Activated naive CD4-positive, alpha-beta T cell treated with anti-CD3 and anti-CD28 coated beads, Interleukin-2, amount 10 ng/mL, durations not matched to agents 7 days and 5 days (primary cell): Measurements from ENCODE around the gene PRSS12.
"Not testable (repeated sequence)": the region's sequence is repeated elsewhere in the genome, so short reads cannot be mapped to it uniquely, and the experiment has no call there.

Source experiments
- CTCF ChIA-PET: fragments of 350-600 bp; sonication (Branson Sonifier 250); formaldehyde crosslinking; loops from one replicate; lab custom pipeline; 2021; ENCODE audit warnings: antibody characterized with exemption; lab: Charles Lee
- DNase-seq: peaks from one replicate; pipeline ENCODE4 v3.0.0-alpha.2; 2020
- H3K27ac Mint-ChIP-seq: one replicate; pipeline ENCODE4 v1.8.0; 2021; ENCODE audit warnings: mild to moderate bottlenecking, moderate library complexity, mixed read lengths
- H3K27me3 Mint-ChIP-seq: one replicate; pipeline ENCODE4 v1.8.0; 2021; ENCODE audit warnings: mild to moderate bottlenecking, mixed read lengths
- H3K36me3 Mint-ChIP-seq: one replicate; pipeline ENCODE4 v1.8.0; 2021; ENCODE audit warnings: mixed read lengths
- H3K4me1 Mint-ChIP-seq: one replicate; pipeline ENCODE4 v1.8.0; 2021; ENCODE audit warnings: mixed read lengths
- H3K4me3 Mint-ChIP-seq: one replicate; pipeline ENCODE4 v1.8.0; 2021; ENCODE audit warnings: mild to moderate bottlenecking, moderate library complexity, mixed read lengths
- H3K9me3 Mint-ChIP-seq: one replicate; pipeline ENCODE4 v1.8.0; 2021; ENCODE audit warnings: mixed read lengths

The PRSS12 gene, protein sequence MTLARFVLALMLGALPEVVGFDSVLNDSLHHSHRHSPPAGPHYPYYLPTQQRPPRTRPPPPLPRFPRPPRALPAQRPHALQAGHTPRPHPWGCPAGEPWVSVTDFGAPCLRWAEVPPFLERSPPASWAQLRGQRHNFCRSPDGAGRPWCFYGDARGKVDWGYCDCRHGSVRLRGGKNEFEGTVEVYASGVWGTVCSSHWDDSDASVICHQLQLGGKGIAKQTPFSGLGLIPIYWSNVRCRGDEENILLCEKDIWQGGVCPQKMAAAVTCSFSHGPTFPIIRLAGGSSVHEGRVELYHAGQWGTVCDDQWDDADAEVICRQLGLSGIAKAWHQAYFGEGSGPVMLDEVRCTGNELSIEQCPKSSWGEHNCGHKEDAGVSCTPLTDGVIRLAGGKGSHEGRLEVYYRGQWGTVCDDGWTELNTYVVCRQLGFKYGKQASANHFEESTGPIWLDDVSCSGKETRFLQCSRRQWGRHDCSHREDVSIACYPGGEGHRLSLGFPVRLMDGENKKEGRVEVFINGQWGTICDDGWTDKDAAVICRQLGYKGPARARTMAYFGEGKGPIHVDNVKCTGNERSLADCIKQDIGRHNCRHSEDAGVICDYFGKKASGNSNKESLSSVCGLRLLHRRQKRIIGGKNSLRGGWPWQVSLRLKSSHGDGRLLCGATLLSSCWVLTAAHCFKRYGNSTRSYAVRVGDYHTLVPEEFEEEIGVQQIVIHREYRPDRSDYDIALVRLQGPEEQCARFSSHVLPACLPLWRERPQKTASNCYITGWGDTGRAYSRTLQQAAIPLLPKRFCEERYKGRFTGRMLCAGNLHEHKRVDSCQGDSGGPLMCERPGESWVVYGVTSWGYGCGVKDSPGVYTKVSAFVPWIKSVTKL

DNA sequence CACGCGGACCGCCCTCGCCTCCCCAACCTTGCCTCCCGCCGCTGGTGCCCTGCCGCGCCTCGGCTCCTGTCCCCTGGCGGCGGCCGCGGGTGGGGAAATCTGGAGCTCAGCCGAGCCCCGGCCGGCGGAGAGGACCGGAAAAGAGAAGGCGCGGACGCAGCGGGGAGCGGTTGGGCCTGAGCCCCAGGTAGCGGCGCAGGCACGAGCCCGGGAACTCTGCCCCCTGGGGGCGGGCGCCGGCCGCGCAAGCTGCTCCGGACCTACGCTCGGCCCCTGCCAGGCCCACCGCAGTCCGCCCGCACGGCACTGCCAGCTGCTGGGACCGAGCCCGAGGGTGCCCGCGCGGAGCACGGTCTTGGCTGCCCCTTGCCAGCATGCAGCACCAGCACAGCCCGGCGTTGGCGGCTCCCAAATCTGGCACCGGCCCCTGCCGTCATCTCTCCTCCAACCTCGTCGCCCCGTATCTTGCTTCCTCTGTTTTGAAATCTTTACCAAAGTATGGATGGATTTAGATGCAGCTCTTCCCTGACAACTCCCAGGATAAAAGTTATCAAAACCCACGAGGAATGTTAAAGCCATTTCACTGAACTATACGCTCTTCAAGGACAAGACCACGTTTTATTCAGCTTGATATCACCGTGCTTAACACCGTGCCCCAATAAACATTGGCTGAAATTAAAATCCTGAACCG lies at the start of gene PRSS12:
Gene PRSS12, minus strand, starts transcription at position 161 of the 691 bp plus-strand sequence. CDS start 283 bp downstream, outside the sequence.
- Mint-ChIP-seq H3K27ac (no peak within 1 kb of the TSS), H3K36me3 (no peaks in the 10 kb centered on the region), H3K4me1 (peaks cover 13% of the 10 kb centered on the region)

DNA sequence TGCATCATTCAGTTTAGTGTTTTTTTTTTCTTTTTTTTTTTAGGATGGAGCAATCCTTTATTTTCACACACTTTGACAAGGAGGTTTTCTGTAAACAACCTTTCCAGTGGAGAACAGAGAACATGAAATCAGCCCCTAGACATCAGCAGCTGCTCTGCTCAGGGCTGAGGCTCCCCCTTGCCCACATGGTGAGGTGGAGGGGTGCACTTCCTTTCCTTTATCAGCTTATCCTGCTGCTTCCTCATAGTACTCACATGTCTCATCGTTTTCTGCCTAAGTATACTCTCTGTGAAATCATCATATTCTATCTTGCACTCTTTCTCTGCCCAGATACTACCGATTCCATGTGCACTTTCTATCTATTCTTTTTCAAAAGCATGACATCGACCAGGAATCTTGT lies 47.6 kb upstream of the PRSS12 start:
- Mint-ChIP-seq H3K4me3 (no peak overlapping the region), H3K9me3 (no peaks in the 10 kb centered on the region), H3K36me3 (no peaks in the 10 kb centered on the region), H3K4me1 (no peaks in the 10 kb centered on the region), H3K27me3 (peaks cover 6% of the 10 kb centered on the region), H3K27ac (no peak overlapping the region)
- no peak for DNase-seq
- CTCF ChIA-PET: no interaction called here

More for the DNA sequence above, at the start of gene PRSS12:
- H3K9me3 Mint-ChIP-seq: no peaks in the 10 kb centered on the region
- peaks cover 74% of the 10 kb centered on the region for H3K27me3 Mint-ChIP-seq
- CTCF ChIA-PET: interaction anchor here (0.7 to 2.3 kb wide), 12 partner anchors 9 to 72 kb away, joined by 3 to 10 read pairs (median 3); no protein-coding TSS in a partner anchor
- DNase-seq: peak; percentile 71
- H3K4me3 Mint-ChIP-seq: peak within 1 kb of the TSS; percentile 61

DNA sequence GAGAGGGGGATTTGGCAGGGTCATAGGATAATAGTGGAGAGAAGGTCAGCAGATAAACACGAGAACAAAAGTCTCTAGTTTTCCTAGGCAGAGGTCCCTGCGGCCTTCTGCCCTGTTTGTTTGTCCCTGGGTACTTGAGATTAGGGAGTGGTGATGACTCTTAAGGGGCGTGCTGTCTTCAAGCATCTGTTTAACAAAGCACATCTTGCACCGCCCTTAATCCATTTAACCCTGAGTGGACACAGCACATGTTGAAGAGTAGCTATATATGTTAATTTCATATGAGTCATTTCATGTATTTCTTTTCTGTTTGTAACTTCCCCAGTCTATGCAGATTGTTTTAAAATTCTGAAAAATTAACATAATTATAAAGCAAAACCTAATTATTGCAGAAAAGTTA lies 47.1 kb upstream of the PRSS12 start:
- H3K27me3 Mint-ChIP-seq, H3K4me3 Mint-ChIP-seq, H3K4me1 Mint-ChIP-seq, H3K27ac Mint-ChIP-seq, CTCF ChIA-PET, H3K36me3 Mint-ChIP-seq, DNase-seq, H3K9me3 Mint-ChIP-seq: not testable (repeated sequence)

DNA sequence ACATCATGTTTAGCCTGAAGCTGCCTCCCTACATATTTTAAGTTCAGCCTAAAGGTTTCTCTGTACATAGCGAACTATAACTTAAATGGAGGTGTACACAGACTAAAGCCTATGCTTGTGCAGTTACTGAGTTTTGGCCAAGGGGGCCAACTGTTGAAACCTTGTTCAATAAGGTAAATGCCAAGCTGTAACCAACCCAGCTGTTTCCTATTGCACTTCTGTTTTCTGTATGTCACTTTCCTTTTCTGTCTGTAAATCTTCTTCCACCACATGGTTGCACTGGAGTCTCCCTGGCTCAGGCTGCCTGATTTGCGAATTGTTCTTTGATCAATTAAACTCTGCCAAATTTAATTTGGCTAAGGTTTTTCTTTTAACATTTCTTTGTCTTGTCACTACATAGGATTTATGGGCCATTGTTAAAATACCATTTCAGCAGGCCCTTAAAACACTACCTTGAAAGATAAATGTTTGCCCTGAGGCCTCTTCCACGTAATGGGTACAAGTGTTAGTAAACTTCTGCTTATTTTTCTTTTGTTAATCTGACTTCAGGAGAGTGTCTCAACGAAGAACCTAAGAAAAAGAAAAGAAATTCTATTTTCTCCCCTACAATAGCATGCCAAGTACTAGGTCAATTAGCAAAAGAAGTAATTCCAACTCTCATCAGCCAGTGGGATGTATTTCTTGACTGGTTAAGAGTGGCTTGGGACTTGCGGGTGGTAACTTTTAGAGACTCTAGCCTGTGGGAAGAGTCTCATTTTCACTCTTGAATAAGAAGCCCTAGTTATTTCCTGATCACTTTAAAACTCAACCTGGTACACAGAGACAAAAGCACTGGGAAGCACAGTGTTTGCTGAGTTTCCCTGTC lies 45.7 kb upstream of the PRSS12 start:
- Mint-ChIP-seq H3K9me3 (no peaks in the 10 kb centered on the region), H3K27me3 (peaks cover 6% of the 10 kb centered on the region), H3K4me1 (no peaks in the 10 kb centered on the region), H3K36me3 (no peaks in the 10 kb centered on the region), H3K4me3 (no peak overlapping the region), H3K27ac (no peak overlapping the region)
- CTCF ChIA-PET: no interaction called here
- no peak for DNase-seq

DNA sequence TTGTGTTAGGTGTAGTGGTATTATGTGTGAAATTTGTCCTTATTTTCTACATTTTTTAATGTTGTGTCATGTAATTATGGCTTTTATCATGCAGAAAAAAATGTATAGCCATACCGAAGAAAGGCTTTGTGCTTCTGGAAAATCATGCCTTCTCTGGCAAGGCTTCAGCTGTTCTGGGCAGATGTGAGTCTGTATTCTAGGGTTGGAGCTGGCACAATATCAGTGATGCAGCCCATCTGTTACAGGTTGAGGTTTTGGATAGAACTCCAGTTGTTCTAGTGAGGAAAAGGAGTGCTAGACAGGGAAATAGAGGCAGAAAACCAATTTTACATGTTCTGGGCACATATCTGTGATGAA lies 44.8 kb upstream of the PRSS12 start:
- no peak for DNase-seq
- H3K4me3 Mint-ChIP-seq: no peak overlapping the region
- CTCF ChIA-PET: no interaction called here
- H3K36me3 Mint-ChIP-seq: no peaks in the 10 kb centered on the region
- H3K27ac Mint-ChIP-seq: no peak overlapping the region
- no peaks in the 10 kb centered on the region for H3K4me1 Mint-ChIP-seq
- peaks cover 9% of the 10 kb centered on the region for H3K27me3 Mint-ChIP-seq
- peaks cover 2% of the 10 kb centered on the region for H3K9me3 Mint-ChIP-seq

DNA sequence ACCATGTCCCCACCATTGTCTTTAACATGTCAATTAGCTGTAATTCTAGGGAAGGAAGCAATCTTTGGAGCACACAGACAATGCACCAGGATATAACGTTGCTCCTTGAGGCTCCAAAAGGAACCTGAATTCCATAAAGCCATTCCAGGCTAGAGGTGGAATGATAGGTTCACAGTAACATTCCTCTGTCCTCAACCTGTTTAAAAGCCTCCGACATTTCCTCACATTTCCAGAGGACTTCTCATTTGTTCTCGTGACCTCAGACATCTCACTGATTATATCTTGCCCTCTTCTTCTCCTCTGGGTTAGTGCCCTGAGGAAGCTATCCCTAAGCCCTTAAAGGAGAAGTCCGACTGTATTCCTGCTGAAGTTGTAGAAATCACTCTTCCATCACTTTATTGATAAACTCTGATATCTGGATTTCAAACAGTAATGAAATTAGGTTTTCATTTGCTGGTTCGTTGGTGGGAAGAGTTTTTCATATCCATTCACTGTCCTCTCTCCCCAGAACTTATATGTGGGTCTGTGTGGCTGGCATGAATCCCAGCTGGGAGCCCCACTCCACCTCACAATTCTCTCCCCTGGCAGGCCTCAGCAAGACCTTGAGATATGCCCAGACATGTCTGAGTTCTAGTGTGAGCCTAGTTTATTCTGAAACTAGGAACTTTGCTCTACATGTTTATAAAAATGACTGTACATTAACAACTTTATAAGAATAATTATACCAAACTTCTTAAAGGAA lies 44.2 kb upstream of the PRSS12 start:
- CTCF ChIA-PET: no interaction called here

DNA sequence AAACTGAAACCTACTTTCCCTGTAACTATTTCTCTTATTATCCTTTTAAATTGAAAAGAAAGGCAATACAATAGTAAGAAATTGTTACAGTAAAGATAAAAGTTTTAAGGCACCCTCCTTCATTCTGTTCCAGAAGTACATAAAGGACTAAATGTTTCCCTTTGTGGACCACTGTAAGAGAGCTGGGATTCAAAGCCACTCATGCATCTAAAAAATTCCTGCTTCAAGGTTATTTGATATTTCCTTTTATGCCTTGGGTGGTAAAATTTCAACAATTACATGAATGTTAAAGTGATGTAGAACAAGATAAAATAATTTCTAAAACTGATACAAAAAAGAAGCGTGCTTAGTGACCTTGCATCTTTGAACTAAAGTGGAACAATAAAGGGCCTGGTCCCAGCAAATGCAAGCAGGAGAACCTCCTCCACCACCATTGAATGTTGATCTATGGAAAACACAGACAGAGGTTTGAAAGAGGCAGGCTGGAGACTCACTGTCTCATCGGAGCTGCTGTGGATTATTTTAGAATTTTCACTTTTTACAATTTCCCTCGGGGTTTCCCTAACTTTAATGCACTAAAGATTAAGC lies 42.3 kb upstream of the PRSS12 start:
- H3K27me3 Mint-ChIP-seq: peaks cover 4% of the 10 kb centered on the region
- no peaks in the 10 kb centered on the region for H3K36me3 Mint-ChIP-seq
- H3K4me3 Mint-ChIP-seq: no peak overlapping the region
- no peak for DNase-seq
- no peaks in the 10 kb centered on the region for H3K4me1 Mint-ChIP-seq
- peaks cover 2% of the 10 kb centered on the region for H3K9me3 Mint-ChIP-seq
- CTCF ChIA-PET: no interaction called here
- H3K27ac Mint-ChIP-seq: no peak overlapping the region

More for the DNA sequence above, 44.2 kb upstream of the PRSS12 start:
- H3K4me3 Mint-ChIP-seq: no peak overlapping the region
- H3K9me3 Mint-ChIP-seq: peaks cover 2% of the 10 kb centered on the region
- no peaks in the 10 kb centered on the region for H3K36me3 Mint-ChIP-seq
- no peak for DNase-seq
- no peak overlapping the region for H3K27ac Mint-ChIP-seq
- H3K27me3 Mint-ChIP-seq: peaks cover 9% of the 10 kb centered on the region
- H3K4me1 Mint-ChIP-seq: no peaks in the 10 kb centered on the region

DNA sequence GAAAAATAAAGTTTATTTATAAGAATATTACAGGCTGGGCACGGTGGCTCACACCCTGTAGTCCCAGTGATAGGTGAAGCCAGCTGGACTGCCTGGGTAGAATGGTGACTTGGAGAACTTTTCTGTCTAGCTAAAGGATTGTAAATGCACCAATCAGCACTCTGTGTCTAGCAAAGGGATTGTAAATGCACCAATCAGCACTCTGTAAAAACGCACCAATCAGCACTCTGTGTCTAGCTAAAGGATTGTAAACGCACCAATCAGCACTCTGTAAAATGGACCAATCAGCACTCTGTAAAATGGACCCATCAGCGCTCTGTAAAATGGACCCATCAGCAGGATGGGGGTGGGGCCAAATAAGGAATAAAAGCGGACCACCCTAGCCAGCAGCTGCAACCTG lies 39.7 kb upstream of the PRSS12 start:
- CTCF ChIA-PET, H3K36me3 Mint-ChIP-seq, H3K9me3 Mint-ChIP-seq, H3K27ac Mint-ChIP-seq, H3K4me1 Mint-ChIP-seq, H3K4me3 Mint-ChIP-seq, DNase-seq, H3K27me3 Mint-ChIP-seq: not testable (repeated sequence)

DNA sequence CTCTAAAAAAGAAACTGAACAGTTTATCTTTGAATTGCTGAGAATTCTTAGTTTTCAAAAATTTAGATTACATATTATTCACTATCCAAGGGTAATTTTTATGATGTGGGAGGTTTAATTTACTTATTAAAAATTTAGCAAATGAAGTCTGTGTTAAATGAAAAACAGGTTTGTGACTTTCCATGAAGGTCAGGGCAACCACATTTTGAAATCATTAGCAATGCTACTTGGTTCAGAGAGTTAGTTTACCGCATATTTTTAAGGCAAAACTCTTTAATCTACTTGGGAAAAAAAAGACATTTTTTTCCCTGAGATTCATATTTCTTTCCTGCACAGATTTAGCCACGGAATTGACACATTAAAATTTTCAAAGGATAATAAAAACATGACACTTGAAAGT lies 37.3 kb upstream of the PRSS12 start:
- DNase-seq: no peak
- peaks cover 10% of the 10 kb centered on the region for H3K9me3 Mint-ChIP-seq
- H3K36me3 Mint-ChIP-seq: no peaks in the 10 kb centered on the region
- no peak overlapping the region for H3K27ac Mint-ChIP-seq
- H3K4me1 Mint-ChIP-seq: no peaks in the 10 kb centered on the region
- H3K4me3 Mint-ChIP-seq: no peak overlapping the region
- CTCF ChIA-PET: no interaction called here
- peaks cover 4% of the 10 kb centered on the region for H3K27me3 Mint-ChIP-seq

DNA sequence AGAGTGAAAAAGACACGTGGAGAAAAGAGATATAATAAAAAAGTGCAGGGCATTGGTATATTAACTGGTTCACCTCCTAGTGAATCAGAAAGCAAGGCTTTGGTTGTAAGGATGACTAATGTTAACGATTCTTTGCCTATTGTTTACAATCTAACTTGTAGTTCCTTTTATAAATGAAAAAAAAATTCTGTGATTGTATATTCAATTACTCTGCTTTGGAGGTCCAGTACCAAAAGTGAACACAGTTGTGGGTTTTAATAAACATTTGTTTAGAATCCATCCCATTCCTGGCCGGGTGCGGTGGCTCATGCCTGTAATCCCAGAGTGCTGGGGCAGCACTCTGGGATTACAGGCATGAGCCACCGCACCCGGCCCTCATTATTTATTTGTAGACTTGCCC lies 36.9 kb upstream of the PRSS12 start:
- no peak for DNase-seq

DNA sequence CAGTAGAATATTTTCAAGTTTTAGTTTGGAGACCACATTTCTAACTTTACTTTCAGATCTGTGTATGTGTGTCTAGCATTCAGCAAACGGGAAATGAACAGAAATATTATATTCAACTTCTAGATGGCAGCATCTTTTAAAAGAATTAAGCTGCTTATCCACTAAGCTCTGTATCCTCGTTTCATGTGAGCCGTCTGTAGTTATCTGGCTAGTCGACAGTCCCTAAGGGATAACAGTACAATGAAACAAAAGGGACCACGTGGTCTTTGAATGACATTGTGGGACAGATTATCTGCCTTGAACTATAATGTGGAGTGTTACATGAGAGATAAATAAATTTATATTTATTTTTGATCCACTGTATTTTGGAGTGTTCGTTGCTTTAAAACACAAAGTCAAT lies 35.8 kb upstream of the PRSS12 start:
- H3K36me3 Mint-ChIP-seq: no peaks in the 10 kb centered on the region
- H3K9me3 Mint-ChIP-seq: peaks cover 10% of the 10 kb centered on the region
- no peak overlapping the region for H3K27ac Mint-ChIP-seq
- H3K4me3 Mint-ChIP-seq: no peak overlapping the region
- no peak for DNase-seq
- H3K27me3 Mint-ChIP-seq: peaks cover 8% of the 10 kb centered on the region
- H3K4me1 Mint-ChIP-seq: no peaks in the 10 kb centered on the region
- CTCF ChIA-PET: no interaction called here

More for the DNA sequence above, 36.9 kb upstream of the PRSS12 start:
- CTCF ChIA-PET: no interaction called here
- Mint-ChIP-seq H3K36me3 (no peaks in the 10 kb centered on the region), H3K4me1 (no peaks in the 10 kb centered on the region), H3K9me3 (peaks cover 10% of the 10 kb centered on the region), H3K27me3 (peaks cover 4% of the 10 kb centered on the region), H3K27ac (no peak overlapping the region), H3K4me3 (no peak overlapping the region)

DNA sequence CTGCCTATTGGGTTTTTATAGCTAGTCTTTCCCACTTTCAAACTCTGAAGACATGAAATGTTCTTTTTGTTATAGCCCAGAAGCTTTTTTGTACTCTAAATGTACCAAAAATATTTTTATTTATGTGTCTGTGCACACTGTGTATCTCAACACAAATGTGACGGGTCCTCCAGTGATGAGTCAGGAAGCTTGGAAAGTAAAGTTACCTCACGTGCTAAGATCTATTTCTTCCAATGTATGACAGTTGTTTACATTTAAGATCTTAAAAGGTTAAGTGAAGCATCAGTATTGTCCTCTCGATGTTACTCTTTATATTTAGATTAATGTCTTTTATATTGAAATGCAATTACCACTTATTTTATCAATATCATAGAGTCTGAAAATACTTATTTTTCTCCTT lies 29.1 kb upstream of the PRSS12 start:
- Mint-ChIP-seq H3K27ac (no peak overlapping the region), H3K4me3 (no peak overlapping the region), H3K27me3 (peaks cover 5% of the 10 kb centered on the region), H3K4me1 (no peaks in the 10 kb centered on the region), H3K36me3 (no peaks in the 10 kb centered on the region), H3K9me3 (peaks cover 8% of the 10 kb centered on the region)
- DNase-seq: no peak
- CTCF ChIA-PET: no interaction called here
